Measurements from ENCODE around the gene CELA2B. TPM values are rescaled to one million over a fixed set of nuclear protein-coding genes. Genes with fewer than 3 reads are reported as not detected.

The CELA2B gene
- total and polyA plus RNA-seq, 8 donors = 0.63 to 1.7 (median 0.98) TPM; not detected in 1

- DNase-seq (no peak), ATAC-seq (no peak)
- Histone ChIP-seq H3K4me3 (no peak overlapping the region), H3K4me1 (no peaks in the 10 kb centered on the region), H3K36me3 (no peaks in the 10 kb centered on the region), H3K27me3 (no peaks in the 10 kb centered on the region), H3K27ac (no peak overlapping the region), H3K9me3 (no peaks in the 10 kb centered on the region)
- intact Hi-C loops (cut with DNase I) = no loop called here
- TF ChIP-seq, protein P1, sequence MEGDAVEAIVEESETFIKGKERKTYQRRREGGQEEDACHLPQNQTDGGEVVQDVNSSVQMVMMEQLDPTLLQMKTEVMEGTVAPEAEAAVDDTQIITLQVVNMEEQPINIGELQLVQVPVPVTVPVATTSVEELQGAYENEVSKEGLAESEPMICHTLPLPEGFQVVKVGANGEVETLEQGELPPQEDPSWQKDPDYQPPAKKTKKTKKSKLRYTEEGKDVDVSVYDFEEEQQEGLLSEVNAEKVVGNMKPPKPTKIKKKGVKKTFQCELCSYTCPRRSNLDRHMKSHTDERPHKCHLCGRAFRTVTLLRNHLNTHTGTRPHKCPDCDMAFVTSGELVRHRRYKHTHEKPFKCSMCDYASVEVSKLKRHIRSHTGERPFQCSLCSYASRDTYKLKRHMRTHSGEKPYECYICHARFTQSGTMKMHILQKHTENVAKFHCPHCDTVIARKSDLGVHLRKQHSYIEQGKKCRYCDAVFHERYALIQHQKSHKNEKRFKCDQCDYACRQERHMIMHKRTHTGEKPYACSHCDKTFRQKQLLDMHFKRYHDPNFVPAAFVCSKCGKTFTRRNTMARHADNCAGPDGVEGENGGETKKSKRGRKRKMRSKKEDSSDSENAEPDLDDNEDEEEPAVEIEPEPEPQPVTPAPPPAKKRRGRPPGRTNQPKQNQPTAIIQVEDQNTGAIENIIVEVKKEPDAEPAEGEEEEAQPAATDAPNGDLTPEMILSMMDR (IDR thresholded peaks at IDR 0.05) = no peak
Observed at GRCh38 chr1:15452866-15453571, 22.9 kb upstream of the CELA2B start.

- Histone ChIP-seq H3K4me1 (no peaks in the 10 kb centered on the region), H3K4me3 (no peak overlapping the region), H3K9me3 (no peaks in the 10 kb centered on the region), H3K27ac (peak overlapping the region in 1 of 2 donors; percentile 3), H3K27me3 (no peaks in the 10 kb centered on the region), H3K36me3 (no peaks in the 10 kb centered on the region)
- DNase-seq (no peak), ATAC-seq (no peak)
- intact Hi-C loops (cut with DNase I) = no loop called here
- TF ChIP-seq, protein P1 (IDR thresholded peaks at IDR 0.05) = no peak
Observed at GRCh38 chr1:15453734-15454133, 22.2 kb upstream of the CELA2B start.

DNA sequence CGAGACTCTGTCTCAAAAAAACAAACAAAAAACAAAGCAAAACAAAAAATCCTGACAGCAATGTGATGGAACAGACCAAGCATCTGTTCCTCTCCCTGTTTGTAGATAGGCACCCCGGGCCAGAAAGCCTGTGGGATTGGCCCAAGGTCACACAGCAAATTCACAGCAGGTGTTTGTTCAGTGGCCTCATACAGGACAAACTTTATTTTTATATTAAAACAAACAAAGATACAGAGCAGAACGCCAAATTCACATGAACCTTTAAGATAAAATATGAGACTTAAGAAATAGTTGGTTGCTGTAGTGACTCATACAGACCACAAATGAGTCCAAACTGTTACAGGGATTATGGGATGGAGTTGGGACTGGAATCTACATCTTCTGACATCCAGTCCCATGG is 21.6 kb upstream of the CELA2B start:
- no peak overlapping the region for H3K4me3 ChIP-seq
- no peaks in the 10 kb centered on the region for H3K27me3 ChIP-seq
- ATAC-seq (peak; percentile 38), DNase-seq (no peak)
- intact Hi-C loops (cut with DNase I) = no loop called here
- H3K9me3 ChIP-seq = no peaks in the 10 kb centered on the region
- no peaks in the 10 kb centered on the region for H3K4me1 ChIP-seq
- H3K27ac ChIP-seq = peak overlapping the region in 1 of 2 donors; percentile 3
- TF ChIP-seq, protein P1 (IDR thresholded peaks at IDR 0.05) = no peak
- H3K36me3 ChIP-seq = no peaks in the 10 kb centered on the region

GRCh38 chr1:15455522-15455921 is 20.4 kb upstream of the CELA2B start:
- intact Hi-C loops (cut with DNase I) = no loop called here
- peak; percentile 30 for ATAC-seq
- H3K4me3 ChIP-seq = no peak overlapping the region

GRCh38 chr1:15456313-15456954 is 19.5 kb upstream of the CELA2B start, which contains the start of gene CELA2A:
TSS of gene CELA2A (plus strand) at chr1:15456732. CDS start at chr1:15456754, 22 bp downstream.
- TF ChIP-seq, protein P1 (IDR thresholded peaks at IDR 0.05) = no peak
- Histone ChIP-seq H3K4me1 (peaks cover 0 to 9% of the 10 kb centered on the region in 2 donors), H3K27ac (no peak within 1 kb of the TSS), H3K9me3 (no peaks in the 10 kb centered on the region), H3K4me3 (no peak within 1 kb of the TSS), H3K27me3 (no peaks in the 10 kb centered on the region), H3K36me3 (no peaks in the 10 kb centered on the region)
- no peak for DNase-seq
- no peak for ATAC-seq
- intact Hi-C loops (cut with DNase I) = no loop called here

More at GRCh38 chr1:15455522-15455921, 20.4 kb upstream of the CELA2B start:
- DNase-seq = no peak
- TF ChIP-seq, protein P1 (IDR thresholded peaks at IDR 0.05) = no peak
- H3K9me3 ChIP-seq = no peaks in the 10 kb centered on the region
- no peak overlapping the region for H3K27ac ChIP-seq
- peaks cover 0 to 9% of the 10 kb centered on the region in 2 donors for H3K4me1 ChIP-seq
- H3K36me3 ChIP-seq = no peaks in the 10 kb centered on the region
- no peaks in the 10 kb centered on the region for H3K27me3 ChIP-seq
